DOHH2 (cell line): ENCODE results near the gene PI16.
A peak's percentile ranks its signal among the peaks of the same experiment; 100 is the strongest.

Experiments used
- H3F3A ChIP-seq: fragments of 200-600 bp; sonication (generic), shearing (Covaris generic); 2 replicates; pipeline ENCODE4 v1.6.0; 2016; ENCODE audit warnings: antibody characterized with exemption, mild to moderate bottlenecking; ENCODE audit not compliant: control insufficient read depth, insufficient read depth
- H3K27ac ChIP-seq: fragments of 200-600 bp; sonication (generic); 2 replicates; pipeline ENCODE4 v1.5.1; 2014; ENCODE audit warnings: low read depth, mild to moderate bottlenecking, low read length, moderate library complexity
- H3K27me3 ChIP-seq: fragments of 200-600 bp; sonication (generic); 2 replicates; pipeline ENCODE4 v1.6.1; 2014; ENCODE audit warnings: mild to moderate bottlenecking, low read length, mixed read lengths; ENCODE audit not compliant: control insufficient read depth
- H3K36me3 ChIP-seq: fragments of 200-600 bp; sonication (generic); 2 replicates; pipeline ENCODE4 v1.6.1; 2014; ENCODE audit warnings: mild to moderate bottlenecking, low read length, moderate library complexity, mixed read lengths; ENCODE audit not compliant: control insufficient read depth
- H3K4me1 ChIP-seq: fragments of 200-600 bp; sonication (generic); 2 replicates; pipeline ENCODE4 v1.6.1; 2014; ENCODE audit warnings: mild to moderate bottlenecking, low read length, mixed read lengths; ENCODE audit not compliant: control insufficient read depth
- H3K4me2 ChIP-seq: fragments of 200-600 bp; sonication (generic); 2 replicates; pipeline ENCODE4 v1.6.0; 2014; ENCODE audit warnings: mild to moderate bottlenecking, low read length, moderate library complexity
- H3K4me3 ChIP-seq: fragments of 200-600 bp; sonication (generic); 2 replicates; pipeline ENCODE4 v1.5.1; 2014; ENCODE audit warnings: mild to moderate bottlenecking, low read length, mixed read lengths
- H3K79me2 ChIP-seq: fragments of 200-600 bp; sonication (generic); 2 replicates; pipeline ENCODE4 v1.6.1; 2014; ENCODE audit warnings: mild to moderate bottlenecking, low read length, mixed read lengths; ENCODE audit not compliant: control insufficient read depth
- H3K9me2 ChIP-seq: fragments of 200-600 bp; sonication (generic); replicated peaks from 2 replicates; pipeline ENCODE4 v1.6.1; 2014; ENCODE audit warnings: mild to moderate bottlenecking, low read length, mixed read lengths; ENCODE audit not compliant: control insufficient read depth
- H3K9me3 ChIP-seq: fragments of 200-600 bp; sonication (generic); 2 replicates; pipeline ENCODE4 v1.6.1; 2014; ENCODE audit warnings: antibody characterized with exemption, low read length, mixed read lengths; ENCODE audit not compliant: control insufficient read depth, insufficient read depth
- H4K20me1 ChIP-seq: fragments of 200-600 bp; sonication (generic); 2 replicates; pipeline ENCODE4 v1.6.0; 2014; ENCODE audit warnings: low read depth, mild to moderate bottlenecking, antibody characterized with exemption, low read length, moderate library complexity; ENCODE audit not compliant: control insufficient read depth, insufficient read depth
- CTCF ChIP-seq: fragments of 200-600 bp; sonication (generic); IDR thresholded peaks from one replicate; pipeline ENCODE4 v1.5.1; 2014; ENCODE audit warnings: antibody characterized with exemption, mild to moderate bottlenecking, low read depth, low read length; ENCODE audit not compliant: poor library complexity, severe bottlenecking
- EZH2phosphoT487 ChIP-seq: fragments of 200-600 bp; sonication (generic); IDR thresholded peaks from 2 replicates; pipeline ENCODE4 v1.6.1; 2017; ENCODE audit warnings: borderline replicate concordance, mild to moderate bottlenecking, antibody characterized with exemption, low read length, moderate library complexity, mixed read lengths

The PI16 gene

GRCh38 chr6:36912586-36912985, 42.0 kb upstream of the PI16 start:
- Histone ChIP-seq H3K4me1 (no peaks in the 10 kb centered on the region; the same call in 1 of the 2 replicates), H3K9me3 (no peaks in the 10 kb centered on the region), H3K9me2 (no peaks in the 10 kb centered on the region), H3K27ac (no peak overlapping the region), H3K36me3 (peaks cover 50% of the 10 kb centered on the region), H4K20me1 (no peaks in the 10 kb centered on the region), H3K27me3 (no peaks in the 10 kb centered on the region), H3K4me2 (no peak overlapping the region), H3K79me2 (no peaks in the 10 kb centered on the region), H3K4me3 (no peak overlapping the region), H3F3A (no peaks in the 10 kb centered on the region)
- TF ChIP-seq EZH2phosphoT487 (no peak), CTCF (no peak)

- Histone ChIP-seq H3K4me1 (no peaks in the 10 kb centered on the region; the same call in 1 of the 2 replicates), H3K4me3 (no peak overlapping the region), H4K20me1 (no peaks in the 10 kb centered on the region), H3F3A (no peaks in the 10 kb centered on the region), H3K79me2 (no peaks in the 10 kb centered on the region), H3K27ac (no peak overlapping the region), H3K27me3 (no peaks in the 10 kb centered on the region), H3K4me2 (no peak overlapping the region), H3K36me3 (peaks cover 49% of the 10 kb centered on the region), H3K9me2 (no peaks in the 10 kb centered on the region), H3K9me3 (no peaks in the 10 kb centered on the region)
- TF ChIP-seq CTCF = no peak
- TF ChIP-seq EZH2phosphoT487 = no peak
Observed at GRCh38 chr6:36913082-36913481, 41.5 kb upstream of the PI16 start.

GRCh38 chr6:36914227-36914794, 40.2 kb upstream of the PI16 start:
- Histone ChIP-seq H3K4me1 (no peaks in the 10 kb centered on the region; the same call in 1 of the 2 replicates), H3F3A (no peaks in the 10 kb centered on the region), H4K20me1 (no peaks in the 10 kb centered on the region), H3K4me3 (no peak overlapping the region), H3K9me2 (no peaks in the 10 kb centered on the region), H3K4me2 (no peak overlapping the region), H3K9me3 (no peaks in the 10 kb centered on the region), H3K79me2 (no peaks in the 10 kb centered on the region), H3K27me3 (no peaks in the 10 kb centered on the region), H3K27ac (no peak overlapping the region), H3K36me3 (peaks cover 45% of the 10 kb centered on the region)
- TF ChIP-seq EZH2phosphoT487 (no peak), CTCF (peak; percentile 20)
